NCI-H2171 treated with DMSO at 0.1 percent for 48 hours (cell line): ENCODE data around the gene RAPGEF5.
"Not testable (repeated sequence)": the region's sequence is repeated elsewhere in the genome, so short reads cannot be mapped to it uniquely, and the experiment has no call there.

Experiments used
- DNase-seq: peaks from one replicate; lab custom pipeline; 2025; lab: John Stamatoyannopoulos, UW

RAPGEF5 gene

GRCh38 chr7:22117222-22117621 is 239.7 kb downstream of the RAPGEF5 start:
- DNase-seq = no peak

- DNase-seq = no peak
These were observed 240.4 kb downstream of the RAPGEF5 start for GRCh38 chr7:22116451-22117030.

- DNase-seq = no peak
These were observed 241.3 kb downstream of the RAPGEF5 start for GRCh38 chr7:22115689-22116088.

- DNase-seq = no peak
These were observed 242.4 kb downstream of the RAPGEF5 start for GRCh38 chr7:22114440-22114981.

- no peak for DNase-seq
These were observed 243.9 kb downstream of the RAPGEF5 start for GRCh38 chr7:22113041-22113440.

GRCh38 chr7:22111661-22112060 is 245.3 kb downstream of the RAPGEF5 start:
- DNase-seq = no peak

GRCh38 chr7:22110881-22111280 is 246.1 kb downstream of the RAPGEF5 start:
- no peak for DNase-seq

GRCh38 chr7:22110227-22110839 is 246.6 kb downstream of the RAPGEF5 start:
- DNase-seq = peak; percentile 81

- DNase-seq = no peak
These were observed 247.2 kb downstream of the RAPGEF5 start for GRCh38 chr7:22109761-22110160.

GRCh38 chr7:22108151-22108845 is 248.7 kb downstream of the RAPGEF5 start:
- no peak for DNase-seq

GRCh38 chr7:22105550-22105949 is 251.4 kb downstream of the RAPGEF5 start:
- DNase-seq = no peak

- no peak for DNase-seq
These were observed 262.3 kb downstream of the RAPGEF5 start for GRCh38 chr7:22094413-22095342.

GRCh38 chr7:22093936-22094335 is 263.0 kb downstream of the RAPGEF5 start:
- no peak for DNase-seq

GRCh38 chr7:22093001-22093400 is 264.0 kb downstream of the RAPGEF5 start:
- no peak for DNase-seq

GRCh38 chr7:22090958-22091525 is 265.9 kb downstream of the RAPGEF5 start:
- not testable (repeated sequence) for DNase-seq

GRCh38 chr7:22090512-22090911 is 266.4 kb downstream of the RAPGEF5 start:
- DNase-seq = no peak

GRCh38 chr7:22090107-22090506 is 266.8 kb downstream of the RAPGEF5 start:
- no peak for DNase-seq

GRCh38 chr7:22088827-22089226 is 268.1 kb downstream of the RAPGEF5 start:
- DNase-seq = no peak

GRCh38 chr7:22087861-22088260 is 269.1 kb downstream of the RAPGEF5 start:
- DNase-seq = no peak

- no peak for DNase-seq
These were observed 273.2 kb downstream of the RAPGEF5 start for GRCh38 chr7:22083704-22084240.
